ENCODE measurements around the gene MPPED1. TPM values are rescaled to one million over a fixed set of nuclear protein-coding genes. Genes with fewer than 3 reads are reported as not detected.

The MPPED1 gene
- total RNA-seq, 1 experiment from 2014 or later = 0.35 TPM

- TF ChIP-seq, protein P1, sequence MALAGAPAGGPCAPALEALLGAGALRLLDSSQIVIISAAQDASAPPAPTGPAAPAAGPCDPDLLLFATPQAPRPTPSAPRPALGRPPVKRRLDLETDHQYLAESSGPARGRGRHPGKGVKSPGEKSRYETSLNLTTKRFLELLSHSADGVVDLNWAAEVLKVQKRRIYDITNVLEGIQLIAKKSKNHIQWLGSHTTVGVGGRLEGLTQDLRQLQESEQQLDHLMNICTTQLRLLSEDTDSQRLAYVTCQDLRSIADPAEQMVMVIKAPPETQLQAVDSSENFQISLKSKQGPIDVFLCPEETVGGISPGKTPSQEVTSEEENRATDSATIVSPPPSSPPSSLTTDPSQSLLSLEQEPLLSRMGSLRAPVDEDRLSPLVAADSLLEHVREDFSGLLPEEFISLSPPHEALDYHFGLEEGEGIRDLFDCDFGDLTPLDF (CRISPR knock-in tag; IDR thresholded peaks at IDR 0.05) = no peak
- TF ChIP-seq USF1 (CRISPR knock-in tag; IDR thresholded peaks at IDR 0.05) = no peak
Measured at GRCh38 chr22:43464809-43465208, 53.0 kb downstream of the MPPED1 start (continued).

GRCh38 chr22:43465291-43466015 is 53.6 kb downstream of the MPPED1 start:
- no peak overlapping the region for H3K4me3 Mint-ChIP-seq
- ChIA-PET POLR2A (no interaction called here), CTCF (interaction anchor here (0.6 to 1.6 kb wide), 2 partner anchors 50 to 80 kb away, joined by 3 to 7 read pairs; no protein-coding TSS in a partner anchor)
- H3K9me3 Mint-ChIP-seq = peaks cover 25% of the 10 kb centered on the region
- DNase-seq (ENCODE audit: low spot score) (no peak), ATAC-seq (no peak)
- peaks cover 7% of the 10 kb centered on the region for H3K27me3 Mint-ChIP-seq (ENCODE audit: low read depth)
- H3K27ac Mint-ChIP-seq = no peak overlapping the region
- no peak for TF ChIP-seq ZNF416 (CRISPR knock-in tag; IDR thresholded peaks at IDR 0.05)
- no peak for TF ChIP-seq ESRRA (CRISPR knock-in tag; IDR thresholded peaks at IDR 0.05; ENCODE audit: borderline replicate concordance)
- no peak for TF ChIP-seq FOXP4 (CRISPR knock-in tag; IDR thresholded peaks at IDR 0.05)
- TF ChIP-seq, protein P2, sequence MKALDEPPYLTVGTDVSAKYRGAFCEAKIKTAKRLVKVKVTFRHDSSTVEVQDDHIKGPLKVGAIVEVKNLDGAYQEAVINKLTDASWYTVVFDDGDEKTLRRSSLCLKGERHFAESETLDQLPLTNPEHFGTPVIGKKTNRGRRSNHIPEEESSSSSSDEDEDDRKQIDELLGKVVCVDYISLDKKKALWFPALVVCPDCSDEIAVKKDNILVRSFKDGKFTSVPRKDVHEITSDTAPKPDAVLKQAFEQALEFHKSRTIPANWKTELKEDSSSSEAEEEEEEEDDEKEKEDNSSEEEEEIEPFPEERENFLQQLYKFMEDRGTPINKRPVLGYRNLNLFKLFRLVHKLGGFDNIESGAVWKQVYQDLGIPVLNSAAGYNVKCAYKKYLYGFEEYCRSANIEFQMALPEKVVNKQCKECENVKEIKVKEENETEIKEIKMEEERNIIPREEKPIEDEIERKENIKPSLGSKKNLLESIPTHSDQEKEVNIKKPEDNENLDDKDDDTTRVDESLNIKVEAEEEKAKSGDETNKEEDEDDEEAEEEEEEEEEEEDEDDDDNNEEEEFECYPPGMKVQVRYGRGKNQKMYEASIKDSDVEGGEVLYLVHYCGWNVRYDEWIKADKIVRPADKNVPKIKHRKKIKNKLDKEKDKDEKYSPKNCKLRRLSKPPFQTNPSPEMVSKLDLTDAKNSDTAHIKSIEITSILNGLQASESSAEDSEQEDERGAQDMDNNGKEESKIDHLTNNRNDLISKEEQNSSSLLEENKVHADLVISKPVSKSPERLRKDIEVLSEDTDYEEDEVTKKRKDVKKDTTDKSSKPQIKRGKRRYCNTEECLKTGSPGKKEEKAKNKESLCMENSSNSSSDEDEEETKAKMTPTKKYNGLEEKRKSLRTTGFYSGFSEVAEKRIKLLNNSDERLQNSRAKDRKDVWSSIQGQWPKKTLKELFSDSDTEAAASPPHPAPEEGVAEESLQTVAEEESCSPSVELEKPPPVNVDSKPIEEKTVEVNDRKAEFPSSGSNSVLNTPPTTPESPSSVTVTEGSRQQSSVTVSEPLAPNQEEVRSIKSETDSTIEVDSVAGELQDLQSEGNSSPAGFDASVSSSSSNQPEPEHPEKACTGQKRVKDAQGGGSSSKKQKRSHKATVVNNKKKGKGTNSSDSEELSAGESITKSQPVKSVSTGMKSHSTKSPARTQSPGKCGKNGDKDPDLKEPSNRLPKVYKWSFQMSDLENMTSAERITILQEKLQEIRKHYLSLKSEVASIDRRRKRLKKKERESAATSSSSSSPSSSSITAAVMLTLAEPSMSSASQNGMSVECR (CRISPR knock-in tag; IDR thresholded peaks at IDR 0.05; ENCODE audit: borderline replicate concordance) = no peak
- no peak for TF ChIP-seq NFYB (CRISPR knock-in tag; conservative IDR thresholded peaks at IDR 0.05; ENCODE audit: low read depth)
- no peak for TF ChIP-seq NR3C1 (CRISPR knock-in tag; conservative IDR thresholded peaks at IDR 0.05; ENCODE audit: low read depth)
- TF ChIP-seq NFATC4 (CRISPR knock-in tag; IDR thresholded peaks at IDR 0.05) = no peak
- TF ChIP-seq GTF2I (CRISPR knock-in tag; conservative IDR thresholded peaks at IDR 0.05) = no peak
- TF ChIP-seq, protein P3, sequence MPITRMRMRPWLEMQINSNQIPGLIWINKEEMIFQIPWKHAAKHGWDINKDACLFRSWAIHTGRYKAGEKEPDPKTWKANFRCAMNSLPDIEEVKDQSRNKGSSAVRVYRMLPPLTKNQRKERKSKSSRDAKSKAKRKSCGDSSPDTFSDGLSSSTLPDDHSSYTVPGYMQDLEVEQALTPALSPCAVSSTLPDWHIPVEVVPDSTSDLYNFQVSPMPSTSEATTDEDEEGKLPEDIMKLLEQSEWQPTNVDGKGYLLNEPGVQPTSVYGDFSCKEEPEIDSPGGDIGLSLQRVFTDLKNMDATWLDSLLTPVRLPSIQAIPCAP (CRISPR knock-in tag; IDR thresholded peaks at IDR 0.05) = no peak
- no peak for TF ChIP-seq FOXJ3 (CRISPR knock-in tag; IDR thresholded peaks at IDR 0.05; ENCODE audit: borderline replicate concordance)
- no peak for TF ChIP-seq ATF3 (CRISPR knock-in tag; conservative IDR thresholded peaks at IDR 0.05)
- no peaks in the 10 kb centered on the region for H3K4me1 Mint-ChIP-seq
- no peaks in the 10 kb centered on the region; the same call in 1 of the 2 replicates for H3K36me3 Mint-ChIP-seq

Data from WTC11 (cell line).